Body of pancreas (tissue), 4 donors: ENCODE measurements around the gene DDX1.

Experiments
- POLR2A ChIP-seq, 3 donors: fragments of 450-650 bp; IDR thresholded peaks; one replicate each; pipeline ENCODE4 v1.6.1; 2016; ENCODE audit warnings: antibody characterized with exemption in 3 of 3, mild to moderate bottlenecking in 2 of 3
- TF ChIP-seq, protein P1 (sequence below), 7 experiments: fragments of 450-650 bp in 4 of 7; fragments of 200-600 bp in 3 of 7; sonication (generic) in 3 of 7; IDR thresholded peaks; one replicate each; pipeline ENCODE4 v1.5.1; 2016 to 2019; ENCODE audit warnings: antibody characterized with exemption in 7 of 7

DNA sequence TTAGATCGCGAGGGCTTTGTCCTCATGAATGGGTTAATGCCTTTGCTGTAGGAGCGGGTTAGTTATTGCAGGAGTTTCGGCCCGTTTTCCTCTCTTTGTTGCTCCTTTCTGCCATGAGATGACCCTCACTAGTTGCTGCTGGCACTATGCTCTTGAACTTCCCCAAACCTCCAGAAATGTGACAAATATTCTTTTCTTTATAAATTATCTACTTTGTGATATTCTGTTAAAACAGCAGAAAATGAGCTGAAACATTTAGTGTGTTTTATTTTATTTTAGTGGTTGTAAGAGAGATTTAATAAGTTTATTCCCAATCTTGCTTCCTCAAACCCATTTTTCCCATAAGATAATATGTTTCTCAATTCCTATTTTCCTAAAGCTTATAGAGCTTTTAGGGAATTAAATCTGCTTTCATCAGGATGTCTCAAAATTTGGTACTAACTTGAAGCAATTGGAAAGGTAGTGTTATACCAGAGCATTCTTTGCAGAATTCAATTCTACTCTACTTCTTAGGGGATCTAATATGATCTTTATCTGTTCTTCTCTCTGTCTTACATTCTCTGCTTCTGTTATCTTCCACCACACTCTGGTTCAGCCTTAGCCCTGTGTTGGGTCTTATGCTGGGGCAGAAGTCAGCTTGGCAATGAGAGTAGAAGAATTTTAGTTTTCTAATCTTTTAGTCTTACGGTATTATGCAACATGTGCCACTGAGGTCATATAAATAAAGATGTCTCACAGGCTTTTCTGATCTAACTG, 23.1 kb downstream of the DDX1 start:
- TF ChIP-seq, protein P1, sequence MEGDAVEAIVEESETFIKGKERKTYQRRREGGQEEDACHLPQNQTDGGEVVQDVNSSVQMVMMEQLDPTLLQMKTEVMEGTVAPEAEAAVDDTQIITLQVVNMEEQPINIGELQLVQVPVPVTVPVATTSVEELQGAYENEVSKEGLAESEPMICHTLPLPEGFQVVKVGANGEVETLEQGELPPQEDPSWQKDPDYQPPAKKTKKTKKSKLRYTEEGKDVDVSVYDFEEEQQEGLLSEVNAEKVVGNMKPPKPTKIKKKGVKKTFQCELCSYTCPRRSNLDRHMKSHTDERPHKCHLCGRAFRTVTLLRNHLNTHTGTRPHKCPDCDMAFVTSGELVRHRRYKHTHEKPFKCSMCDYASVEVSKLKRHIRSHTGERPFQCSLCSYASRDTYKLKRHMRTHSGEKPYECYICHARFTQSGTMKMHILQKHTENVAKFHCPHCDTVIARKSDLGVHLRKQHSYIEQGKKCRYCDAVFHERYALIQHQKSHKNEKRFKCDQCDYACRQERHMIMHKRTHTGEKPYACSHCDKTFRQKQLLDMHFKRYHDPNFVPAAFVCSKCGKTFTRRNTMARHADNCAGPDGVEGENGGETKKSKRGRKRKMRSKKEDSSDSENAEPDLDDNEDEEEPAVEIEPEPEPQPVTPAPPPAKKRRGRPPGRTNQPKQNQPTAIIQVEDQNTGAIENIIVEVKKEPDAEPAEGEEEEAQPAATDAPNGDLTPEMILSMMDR (IDR thresholded peaks at IDR 0.05): no peak
- no peak for TF ChIP-seq POLR2A (IDR thresholded peaks at IDR 0.05)
